Measurements from ENCODE around the gene PRKCE. TPM values are rescaled to one million over a fixed set of nuclear protein-coding genes. Genes with fewer than 3 reads are reported as not detected.

Gene PRKCE
- total RNA-seq, 5 donors from 2014 or later (not counting 1 experiment from before 2014, with no cell fraction given), result 16.5 to 29.8 (median 23.4) TPM

DNA sequence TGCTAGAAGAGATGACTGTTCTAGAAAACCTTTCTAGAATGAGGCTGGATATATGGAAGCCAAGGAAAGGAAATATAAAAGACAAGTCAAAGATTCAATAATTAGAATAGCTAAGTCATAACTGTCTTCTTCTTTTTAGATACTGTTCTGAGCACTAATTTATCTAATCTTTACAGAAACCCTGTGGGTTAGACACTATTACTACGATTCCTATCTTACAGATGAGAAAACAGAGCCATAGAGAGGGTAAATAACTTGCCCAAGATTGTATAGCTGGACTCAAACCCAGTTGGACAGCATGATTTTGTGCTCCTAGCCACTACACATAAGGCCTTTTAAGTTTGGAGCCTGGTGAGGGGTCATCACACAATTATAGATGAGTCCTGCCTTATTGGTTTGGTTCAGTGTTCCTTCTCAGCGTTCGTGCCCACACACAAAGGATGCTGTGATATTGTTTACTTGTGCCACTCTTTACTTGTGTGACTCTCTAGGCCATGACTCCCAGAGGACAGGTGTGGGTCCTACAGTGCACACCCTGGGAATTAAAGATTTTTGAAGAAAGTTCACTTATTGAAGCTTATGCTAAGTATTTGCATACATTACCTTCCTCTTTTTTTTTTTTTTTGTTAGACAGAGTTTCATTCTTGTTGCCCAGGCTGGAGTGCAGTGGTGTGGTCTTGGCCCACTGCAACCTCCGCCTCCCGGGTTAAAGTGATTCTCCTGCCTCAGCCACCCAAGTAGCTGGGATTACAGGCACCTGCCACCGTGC, 153.7 kb downstream of the PRKCE start:
- no peaks in the 10 kb centered on the region for H3K4me1 ChIP-seq (ENCODE audit: control insufficient read depth in 1 of 2, extremely low read depth in 1 of 2, insufficient read depth in 2 of 2, low read length in 2 of 2)
- H3K27ac ChIP-seq (ENCODE audit: low read length), result no peak overlapping the region
- Mint-ChIP-seq H3K36me3 (no peaks in the 10 kb centered on the region), H3K27ac (no peak overlapping the region), H3K9me3 (no peaks in the 10 kb centered on the region), H3K4me3 (no peak overlapping the region), H3K27me3 (no peaks in the 10 kb centered on the region), H3K4me1 (peaks cover 1 to 6% (median 2%) of the 10 kb centered on the region in 3 donors)
- H3K9me3 ChIP-seq, result no peaks in the 10 kb centered on the region
- DNase-seq (no peak), ATAC-seq (replicated peaks in 1 of 4) (no peak)
- POLR2A ChIA-PET, result interaction anchor here (0.5 to 0.7 kb wide), 2 partner anchors 104 to 539 kb away, joined by 3 to 4 read pairs; no protein-coding TSS in a partner anchor
- no peaks in the 10 kb centered on the region for H3K36me3 ChIP-seq (ENCODE audit: control insufficient read depth in 2 of 2, extremely low read depth in 1 of 2, insufficient read depth in 1 of 2, low read length in 1 of 2)
- no CpG with 5 or more reads among the region's 6 CpGs for WGBS (ENCODE audit: insufficient coverage)
- H3K27me3 ChIP-seq (replicated peaks in 1 of 2; ENCODE audit: control insufficient read depth in 2 of 2, extremely low read depth in 1 of 2, insufficient read depth in 2 of 2, low read length in 1 of 2), result peaks cover 0 to 6% of the 10 kb centered on the region in 2 experiments
- CTCF ChIA-PET, result interaction anchor here in 1 of 2 donors (0.6 kb wide), 1 partner anchor 1082 kb away, joined by 5 read pairs; no protein-coding TSS in a partner anchor
- H3K4me3 ChIP-seq (ENCODE audit: control insufficient read depth in 1 of 2, extremely low read depth in 1 of 2, low read length in 1 of 2), result no peak overlapping the region

DNA sequence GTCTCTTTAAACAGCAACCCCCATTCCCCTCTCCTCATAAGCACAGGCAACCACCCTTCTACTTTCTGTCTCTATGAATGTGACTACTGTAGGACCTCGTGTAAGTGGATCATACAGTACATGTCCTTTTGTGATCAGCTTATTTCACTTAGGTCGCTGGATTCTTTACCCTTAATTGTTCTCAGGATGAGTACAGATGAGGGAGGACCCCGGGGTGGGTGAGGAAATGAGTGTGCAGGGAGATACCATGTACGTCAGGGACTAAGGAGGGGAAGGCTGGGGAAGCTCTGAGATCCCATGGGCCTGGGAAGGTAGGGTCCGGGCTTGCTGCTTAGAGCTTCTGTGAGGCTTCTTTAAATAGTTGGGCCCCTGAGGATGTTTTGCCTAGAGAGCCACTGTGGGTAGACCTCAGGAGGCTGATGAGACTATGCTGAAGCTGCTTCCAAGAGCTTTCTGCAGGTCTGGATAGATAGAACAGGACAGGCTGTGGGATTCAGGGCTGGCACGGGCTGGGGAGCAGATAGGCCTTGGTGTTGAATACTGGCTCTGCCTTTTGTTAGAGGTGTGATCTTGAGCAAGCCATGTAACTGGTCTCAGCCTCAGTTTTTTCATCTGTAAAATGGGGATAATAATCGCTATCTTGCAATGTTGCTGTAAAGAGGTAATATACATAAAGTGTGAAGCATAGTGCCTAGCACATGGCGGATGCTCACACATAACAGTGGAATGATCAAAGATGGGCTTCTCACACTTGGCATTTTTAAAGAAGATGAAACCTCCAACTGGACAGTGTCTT, 155.3 kb downstream of the PRKCE start:
- Mint-ChIP-seq H3K27me3 (no peaks in the 10 kb centered on the region), H3K27ac (no peak overlapping the region), H3K9me3 (no peaks in the 10 kb centered on the region), H3K4me1 (peaks cover 0 to 3% (median 0%) of the 10 kb centered on the region in 3 donors), H3K36me3 (no peaks in the 10 kb centered on the region), H3K4me3 (no peak overlapping the region)
- H3K4me1 ChIP-seq (ENCODE audit: control insufficient read depth in 1 of 2, extremely low read depth in 1 of 2, insufficient read depth in 2 of 2, low read length in 2 of 2), result no peaks in the 10 kb centered on the region
- peaks cover 0 to 3% of the 10 kb centered on the region in 2 experiments for H3K27me3 ChIP-seq (replicated peaks in 1 of 2; ENCODE audit: control insufficient read depth in 2 of 2, extremely low read depth in 1 of 2, insufficient read depth in 2 of 2, low read length in 1 of 2)
- WGBS (ENCODE audit: insufficient coverage), result 74% methylated on average over 6 of the region's 8 CpGs
- no peak overlapping the region for H3K4me3 ChIP-seq (ENCODE audit: control insufficient read depth in 1 of 2, extremely low read depth in 1 of 2, low read length in 1 of 2)
- CTCF ChIA-PET, result no interaction called here
- ATAC-seq (replicated peaks in 1 of 4) (no peak), DNase-seq (no peak)
- H3K9me3 ChIP-seq, result no peaks in the 10 kb centered on the region
- H3K36me3 ChIP-seq (ENCODE audit: control insufficient read depth in 2 of 2, extremely low read depth in 1 of 2, insufficient read depth in 1 of 2, low read length in 1 of 2), result no peaks in the 10 kb centered on the region
- POLR2A ChIA-PET, result no interaction called here
- H3K27ac ChIP-seq (ENCODE audit: low read length), result no peak overlapping the region

DNA sequence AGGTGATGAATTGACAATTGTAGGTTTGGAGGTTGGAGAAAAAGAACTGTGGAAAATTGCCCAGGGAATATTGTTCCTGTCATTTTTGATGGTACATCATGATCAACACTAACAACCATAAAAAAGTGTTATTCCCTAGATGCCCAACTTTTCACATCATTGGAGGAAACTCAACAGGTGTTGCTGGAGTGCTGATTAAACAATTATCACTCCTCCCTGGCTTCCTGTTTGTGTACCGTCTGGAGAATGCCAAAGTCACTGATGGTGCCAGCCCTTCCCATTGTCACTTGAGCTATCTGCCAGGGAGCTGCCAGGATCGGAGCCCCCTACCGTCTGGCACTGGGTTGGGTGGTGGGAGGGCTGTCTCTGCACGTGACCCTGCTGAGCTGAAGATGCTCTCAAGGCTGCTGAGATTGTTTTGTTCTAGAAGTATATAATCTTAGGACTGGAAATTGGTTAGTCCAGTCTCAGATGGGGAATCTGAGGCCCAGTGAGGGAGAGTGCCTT, 156.9 kb downstream of the PRKCE start:
- peaks cover 0 to 3% (median 0%) of the 10 kb centered on the region in 3 donors for H3K4me1 Mint-ChIP-seq
- CTCF ChIA-PET, result no interaction called here
- no peak overlapping the region for H3K27ac ChIP-seq (ENCODE audit: low read length)
- 87% methylated on average over 3 of the region's 4 CpGs for WGBS (ENCODE audit: insufficient coverage)
- peaks cover 0 to 3% of the 10 kb centered on the region in 2 experiments for H3K27me3 ChIP-seq (replicated peaks in 1 of 2; ENCODE audit: control insufficient read depth in 2 of 2, extremely low read depth in 1 of 2, insufficient read depth in 2 of 2, low read length in 1 of 2)
- POLR2A ChIA-PET, result no interaction called here
- H3K4me3 Mint-ChIP-seq, result no peak overlapping the region
- no peaks in the 10 kb centered on the region for H3K27me3 Mint-ChIP-seq
- DNase-seq, result no peak
- H3K4me1 ChIP-seq (ENCODE audit: control insufficient read depth in 1 of 2, extremely low read depth in 1 of 2, insufficient read depth in 2 of 2, low read length in 2 of 2), result no peaks in the 10 kb centered on the region
- no peaks in the 10 kb centered on the region for H3K9me3 ChIP-seq
- H3K4me3 ChIP-seq (ENCODE audit: control insufficient read depth in 1 of 2, extremely low read depth in 1 of 2, low read length in 1 of 2), result no peak overlapping the region
- no peak overlapping the region for H3K27ac Mint-ChIP-seq
- no peaks in the 10 kb centered on the region for H3K36me3 Mint-ChIP-seq
- no peaks in the 10 kb centered on the region for H3K9me3 Mint-ChIP-seq
- ATAC-seq (replicated peaks in 1 of 4), result no peak
- H3K36me3 ChIP-seq (ENCODE audit: control insufficient read depth in 2 of 2, extremely low read depth in 1 of 2, insufficient read depth in 1 of 2, low read length in 1 of 2), result no peaks in the 10 kb centered on the region

DNA sequence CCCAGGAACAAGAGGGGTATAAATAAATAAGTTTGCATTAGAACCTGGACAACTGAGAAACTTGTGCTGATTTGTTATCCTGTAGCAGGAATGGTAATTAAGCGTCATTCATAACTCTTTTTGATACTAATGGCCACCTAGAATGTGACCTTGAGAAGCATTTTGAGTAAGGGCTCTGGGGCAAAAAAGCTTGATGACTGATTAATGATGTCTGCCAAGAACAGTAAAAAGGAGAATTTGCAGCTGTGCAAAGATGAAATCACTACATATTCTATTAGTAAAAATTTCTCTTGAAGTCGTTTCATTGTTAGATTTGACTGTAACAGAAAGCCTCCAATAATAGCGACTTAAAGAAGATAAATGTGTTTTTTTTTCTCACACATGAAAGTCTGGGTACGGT, 157.7 kb downstream of the PRKCE start:
- Histone ChIP-seq H3K36me3 (ENCODE audit: control insufficient read depth in 2 of 2, extremely low read depth in 1 of 2, insufficient read depth in 1 of 2, low read length in 1 of 2) (no peaks in the 10 kb centered on the region), H3K27me3 (replicated peaks in 1 of 2; ENCODE audit: control insufficient read depth in 2 of 2, extremely low read depth in 1 of 2, insufficient read depth in 2 of 2, low read length in 1 of 2) (no peaks in the 10 kb centered on the region), H3K27ac (ENCODE audit: low read length) (no peak overlapping the region), H3K4me1 (ENCODE audit: control insufficient read depth in 1 of 2, extremely low read depth in 1 of 2, insufficient read depth in 2 of 2, low read length in 2 of 2) (no peaks in the 10 kb centered on the region), H3K4me3 (ENCODE audit: control insufficient read depth in 1 of 2, extremely low read depth in 1 of 2, low read length in 1 of 2) (no peak overlapping the region), H3K9me3 (no peaks in the 10 kb centered on the region)
- Mint-ChIP-seq H3K4me1 (peaks cover 0 to 3% (median 0%) of the 10 kb centered on the region in 3 donors), H3K36me3 (no peaks in the 10 kb centered on the region), H3K9me3 (no peaks in the 10 kb centered on the region), H3K27ac (no peak overlapping the region), H3K4me3 (no peak overlapping the region), H3K27me3 (no peaks in the 10 kb centered on the region)
- no peak for DNase-seq
- ChIA-PET POLR2A (no interaction called here), CTCF (no interaction called here)
- ATAC-seq (replicated peaks in 1 of 4), result no peak
- WGBS (ENCODE audit: insufficient coverage), result 83% methylated on average over 1 of the region's 4 CpGs

DNA sequence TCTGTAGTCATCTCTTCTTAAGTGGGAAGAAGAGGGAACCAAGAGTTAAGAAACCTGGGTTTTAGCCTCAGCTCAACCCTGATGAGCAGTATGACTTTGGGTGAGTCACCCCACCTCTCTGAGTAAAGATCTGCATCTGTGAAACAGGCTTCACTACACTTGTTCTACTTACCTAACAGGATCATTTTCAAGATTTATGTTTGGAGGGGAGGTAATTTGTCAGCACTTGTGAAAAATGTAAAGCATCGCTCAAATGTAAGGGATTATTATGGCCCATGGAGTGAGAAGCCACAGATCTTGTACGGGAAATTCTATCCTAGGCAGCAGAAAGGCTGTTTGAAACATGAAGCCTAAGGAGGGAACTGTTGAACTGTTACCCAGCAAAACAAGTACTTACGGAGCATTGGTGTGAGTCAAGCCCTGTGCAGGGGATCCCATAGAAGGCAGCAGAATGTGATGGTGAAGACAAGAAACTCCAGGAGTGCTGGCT, 160.6 kb downstream of the PRKCE start:
- Mint-ChIP-seq H3K27me3 (no peaks in the 10 kb centered on the region), H3K4me3 (no peak overlapping the region), H3K4me1 (peaks cover 0 to 3% (median 0%) of the 10 kb centered on the region in 3 donors), H3K9me3 (no peaks in the 10 kb centered on the region), H3K27ac (no peak overlapping the region), H3K36me3 (no peaks in the 10 kb centered on the region)
- Histone ChIP-seq H3K4me3 (ENCODE audit: control insufficient read depth in 1 of 2, extremely low read depth in 1 of 2, low read length in 1 of 2) (no peak overlapping the region), H3K27me3 (replicated peaks in 1 of 2; ENCODE audit: control insufficient read depth in 2 of 2, extremely low read depth in 1 of 2, insufficient read depth in 2 of 2, low read length in 1 of 2) (no peaks in the 10 kb centered on the region), H3K9me3 (no peaks in the 10 kb centered on the region), H3K27ac (ENCODE audit: low read length) (no peak overlapping the region), H3K36me3 (ENCODE audit: control insufficient read depth in 2 of 2, extremely low read depth in 1 of 2, insufficient read depth in 1 of 2, low read length in 1 of 2) (no peaks in the 10 kb centered on the region), H3K4me1 (ENCODE audit: control insufficient read depth in 1 of 2, extremely low read depth in 1 of 2, insufficient read depth in 2 of 2, low read length in 2 of 2) (no peaks in the 10 kb centered on the region)
- WGBS (ENCODE audit: insufficient coverage), result 100% methylated on average over 2 of the region's 3 CpGs
- ATAC-seq (replicated peaks in 1 of 4) (no peak), DNase-seq (no peak)
- POLR2A ChIA-PET, result no interaction called here
- CTCF ChIA-PET, result no interaction called here
